ENCODE results near the gene ZNG1A.
"Not testable (repeated sequence)": the region's sequence is repeated elsewhere in the genome, so short reads cannot be mapped to it uniquely, and the experiment has no call there.

ZNG1A gene

DNA sequence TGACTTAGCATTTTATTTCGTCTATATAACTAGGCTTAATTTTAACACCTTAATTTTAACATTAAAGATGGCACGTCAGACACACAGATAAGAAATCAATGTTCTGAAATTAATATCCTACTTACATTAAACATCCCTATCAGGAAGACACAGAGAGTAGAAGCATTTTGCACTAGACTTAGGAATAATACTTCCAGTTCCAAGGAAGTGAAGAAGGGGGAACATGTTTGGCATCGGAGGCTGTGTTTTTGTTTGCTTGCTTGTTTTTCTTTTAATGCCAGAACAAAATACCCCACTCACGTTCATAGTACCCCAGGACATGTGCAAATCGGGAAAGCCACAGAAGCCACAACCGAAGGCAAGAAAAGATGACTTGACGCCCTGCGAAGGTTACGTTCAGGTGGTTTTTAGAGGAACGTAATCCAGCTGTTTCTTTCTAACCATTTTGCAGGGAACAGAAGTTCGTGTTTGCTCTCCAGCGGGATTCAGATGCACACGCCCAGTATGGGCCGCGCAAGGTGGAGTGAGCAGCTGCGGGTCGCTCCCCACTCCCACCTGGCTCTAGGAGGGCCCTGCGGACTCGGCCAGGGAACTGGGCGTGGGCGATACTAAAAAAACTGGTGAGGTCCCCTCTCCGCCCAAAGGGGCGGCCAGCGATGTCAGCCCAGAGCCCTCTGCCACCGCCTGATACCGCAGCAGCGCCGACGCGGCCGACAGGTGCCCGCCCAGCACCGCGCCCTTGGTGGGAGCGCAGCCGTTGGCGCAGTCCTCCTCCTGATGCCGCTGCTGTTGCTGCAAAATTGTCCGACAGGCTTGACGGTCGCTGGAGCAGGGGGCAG, 62.4 kb downstream of the ZNG1A start:
- H3K9me3 Mint-ChIP-seq; H3K27ac Mint-ChIP-seq; DNase-seq; H3K36me3 Mint-ChIP-seq (ENCODE audit: low read depth): not testable (repeated sequence)
- Mint-ChIP-seq H3K4me1 (ENCODE audit: low read depth) (peaks cover 25% of the 10 kb centered on the region), H3K4me3 (peak overlapping the region; percentile 27), H3K27me3 (peaks cover 49% of the 10 kb centered on the region)

DNA sequence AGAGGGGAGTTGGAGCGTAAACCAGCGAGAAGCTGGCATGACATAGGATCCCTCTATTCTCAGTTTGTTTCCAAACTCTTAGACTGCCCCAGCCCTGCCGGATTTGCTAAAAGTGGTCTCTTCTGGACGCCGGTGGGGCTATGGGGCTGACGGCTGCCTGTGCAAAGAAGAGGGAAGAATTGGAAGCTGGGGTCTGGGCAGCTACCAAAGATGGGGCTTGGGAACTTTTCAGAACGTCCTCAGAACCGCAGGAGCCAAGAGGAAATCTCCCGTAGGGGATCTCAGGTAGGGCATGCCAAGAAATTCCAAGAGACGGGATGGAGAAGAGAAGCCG, 63.8 kb downstream of the ZNG1A start:
- DNase-seq; H3K27ac Mint-ChIP-seq; H3K9me3 Mint-ChIP-seq; H3K36me3 Mint-ChIP-seq (ENCODE audit: low read depth): not testable (repeated sequence)
- H3K27me3 Mint-ChIP-seq = peaks cover 49% of the 10 kb centered on the region
- peak overlapping the region; percentile 66 for H3K4me3 Mint-ChIP-seq
- H3K4me1 Mint-ChIP-seq (ENCODE audit: low read depth) = peaks cover 25% of the 10 kb centered on the region

DNA sequence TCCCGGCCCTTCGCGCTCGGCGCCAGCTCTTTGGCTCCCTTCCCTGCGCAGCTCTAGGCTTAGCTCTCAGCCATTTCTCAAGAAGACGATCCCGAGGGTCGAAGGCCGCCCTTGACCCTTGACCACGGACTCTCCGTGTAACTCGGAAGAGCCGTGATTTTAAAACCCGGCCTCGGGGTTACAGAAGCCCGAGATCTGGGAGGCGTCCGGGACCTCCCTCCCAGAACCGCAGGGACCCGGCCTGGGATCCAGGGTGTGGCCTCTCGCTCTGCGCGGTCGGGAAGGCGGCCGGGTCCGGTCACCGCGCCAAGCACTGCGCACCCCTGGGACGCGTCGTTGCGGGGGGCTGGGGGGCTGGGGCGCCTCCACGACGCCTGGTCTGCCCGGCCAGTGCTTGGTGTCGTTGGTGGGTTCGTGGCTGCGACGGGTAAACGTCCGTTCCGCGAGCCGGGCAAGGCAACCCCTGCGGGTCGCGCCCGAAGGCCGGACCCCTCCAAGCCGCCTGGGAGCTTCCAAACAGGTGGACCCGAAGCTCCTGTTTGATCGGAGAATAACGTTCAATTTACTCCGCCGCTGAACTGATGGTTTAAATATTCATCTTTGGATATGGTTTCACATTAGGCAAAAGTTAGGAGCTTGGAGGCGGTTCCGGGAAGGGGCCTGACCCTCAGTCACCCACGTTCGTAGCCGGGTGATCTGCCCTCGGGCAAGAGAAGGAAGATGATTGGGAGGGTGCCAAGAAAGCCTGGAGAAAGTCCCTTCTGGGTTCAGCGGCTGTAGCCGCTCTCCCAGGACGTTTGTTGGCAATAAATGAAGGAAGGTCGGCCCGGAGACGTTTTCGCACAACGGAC, 64.4 kb downstream of the ZNG1A start:
- peaks cover 25% of the 10 kb centered on the region for H3K4me1 Mint-ChIP-seq (ENCODE audit: low read depth)
- not testable (repeated sequence) for DNase-seq; H3K36me3 Mint-ChIP-seq (ENCODE audit: low read depth); H3K9me3 Mint-ChIP-seq
- peaks cover 53% of the 10 kb centered on the region for H3K27me3 Mint-ChIP-seq
- H3K27ac Mint-ChIP-seq = peak overlapping the region; percentile 37
- H3K4me3 Mint-ChIP-seq = peak overlapping the region; percentile 74

DNA sequence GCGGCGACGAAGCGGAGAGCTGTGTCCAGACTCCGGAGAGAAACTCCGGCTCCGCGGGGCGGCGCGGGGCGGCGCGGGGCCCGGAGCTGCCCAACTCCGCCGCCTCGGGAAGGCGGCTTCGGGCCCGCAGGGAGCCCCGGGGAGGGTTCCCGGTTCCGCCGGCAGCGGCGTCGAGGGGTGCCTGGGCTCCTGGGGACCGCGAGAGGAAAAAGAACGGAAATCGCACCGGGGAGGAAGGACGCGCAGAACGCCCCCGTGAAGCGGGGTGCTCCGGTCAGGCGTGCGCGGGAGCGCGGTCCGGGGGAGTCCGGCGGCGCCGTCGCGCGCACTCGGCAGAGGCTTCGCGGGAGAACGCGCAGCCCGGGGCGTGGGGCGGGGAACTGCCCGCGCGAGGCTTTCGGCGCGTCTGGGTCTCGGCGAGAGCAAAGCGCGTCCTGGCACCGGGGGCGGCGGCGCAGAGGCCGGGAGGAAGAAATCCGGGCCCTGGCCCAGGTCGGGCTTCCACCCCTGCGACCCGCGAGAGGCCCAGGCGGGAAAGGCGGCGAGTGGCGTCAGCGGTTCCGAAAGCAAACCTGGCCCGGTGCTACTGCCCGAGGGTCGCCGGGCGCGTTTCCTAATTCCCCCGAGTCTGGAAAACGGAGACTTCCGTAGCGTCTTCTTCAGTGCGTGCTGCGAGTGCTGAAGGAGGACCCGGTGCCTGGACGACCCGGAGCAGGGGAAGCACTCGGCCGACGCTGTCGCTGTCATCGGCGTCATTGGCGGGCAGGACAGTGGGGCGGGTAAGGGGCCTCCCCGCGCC, 65.2 kb downstream of the ZNG1A start:
- not testable (repeated sequence) for H3K36me3 Mint-ChIP-seq (ENCODE audit: low read depth)
- H3K4me3 Mint-ChIP-seq = peak overlapping the region; percentile 74

DNA sequence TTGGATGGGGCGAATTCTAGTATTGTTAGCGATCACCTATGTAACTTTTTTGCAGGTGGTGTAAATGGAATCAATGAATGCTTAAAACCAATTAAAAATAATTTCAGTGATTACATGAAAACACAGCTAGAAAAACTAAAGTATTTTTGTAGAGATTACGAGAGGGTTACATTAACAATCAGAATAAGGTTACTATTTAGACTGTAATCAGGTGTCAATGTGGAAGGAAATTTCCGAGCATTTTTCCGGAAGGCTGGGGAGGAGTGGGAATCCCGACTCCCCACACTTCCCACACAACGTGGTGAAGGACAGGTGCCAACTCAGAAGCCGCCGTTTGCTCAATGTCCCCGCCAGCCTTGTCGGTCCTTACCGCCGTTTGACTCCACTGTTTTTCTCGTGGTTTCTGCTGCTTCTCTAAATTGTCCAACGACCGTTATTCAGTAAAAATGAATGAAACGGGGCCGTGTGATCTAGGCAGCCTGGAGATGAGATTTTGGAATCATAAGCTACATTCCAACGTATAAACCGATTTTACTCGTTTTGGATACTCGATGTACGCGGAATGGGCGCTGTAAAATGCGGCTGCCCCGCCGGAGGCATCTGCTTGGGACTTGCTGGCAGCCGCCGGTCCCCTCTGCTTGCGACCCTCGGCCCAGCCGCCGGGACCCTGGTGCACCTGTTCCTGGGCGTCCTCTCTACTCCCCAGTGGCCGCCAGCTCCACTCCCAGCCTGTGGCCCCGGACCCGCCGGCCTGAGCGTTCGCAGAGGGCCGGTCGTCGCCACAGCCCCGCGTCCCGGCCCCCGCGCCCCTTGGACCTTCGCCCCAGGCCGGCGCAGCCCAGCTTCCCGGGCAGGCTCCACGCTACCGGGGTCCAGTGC, 66.0 kb downstream of the ZNG1A start:
- not testable (repeated sequence) for DNase-seq; H3K9me3 Mint-ChIP-seq; H3K27ac Mint-ChIP-seq; H3K36me3 Mint-ChIP-seq (ENCODE audit: low read depth)
- H3K27me3 Mint-ChIP-seq = peaks cover 49% of the 10 kb centered on the region
- H3K4me1 Mint-ChIP-seq (ENCODE audit: low read depth) = peaks cover 23% of the 10 kb centered on the region
- peak overlapping the region; percentile 39 for H3K4me3 Mint-ChIP-seq

More for the DNA sequence above, 65.2 kb downstream of the ZNG1A start:
- H3K27me3 Mint-ChIP-seq = peaks cover 57% of the 10 kb centered on the region
- H3K9me3 Mint-ChIP-seq = not testable (repeated sequence)
- peak; percentile 57 for DNase-seq
- peaks cover 27% of the 10 kb centered on the region for H3K4me1 Mint-ChIP-seq (ENCODE audit: low read depth)
- H3K27ac Mint-ChIP-seq = peak overlapping the region; percentile 74

DNA sequence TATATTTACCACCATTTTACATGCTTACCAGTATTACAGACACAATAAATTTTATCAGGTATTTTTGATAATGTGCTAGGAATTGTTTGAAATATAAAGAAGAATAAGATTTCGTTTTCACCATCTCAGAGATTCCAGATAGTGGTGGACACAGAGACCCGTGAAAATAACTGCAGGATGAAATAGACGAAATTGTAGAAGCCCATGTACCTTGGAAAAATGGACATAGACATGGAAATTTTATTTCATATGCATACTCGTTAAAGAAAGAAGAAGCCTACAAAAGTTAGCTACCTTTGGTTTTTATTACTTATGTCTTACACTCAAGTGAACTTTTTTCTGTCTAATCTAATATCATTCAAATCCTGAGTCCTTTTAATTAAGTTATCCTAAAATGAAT, 68.2 kb downstream of the ZNG1A start:
- not testable (repeated sequence) for H3K9me3 Mint-ChIP-seq; H3K27ac Mint-ChIP-seq; DNase-seq; H3K36me3 Mint-ChIP-seq (ENCODE audit: low read depth); H3K4me3 Mint-ChIP-seq
- H3K27me3 Mint-ChIP-seq = peaks cover 46% of the 10 kb centered on the region
- peaks cover 15% of the 10 kb centered on the region for H3K4me1 Mint-ChIP-seq (ENCODE audit: low read depth)

DNA sequence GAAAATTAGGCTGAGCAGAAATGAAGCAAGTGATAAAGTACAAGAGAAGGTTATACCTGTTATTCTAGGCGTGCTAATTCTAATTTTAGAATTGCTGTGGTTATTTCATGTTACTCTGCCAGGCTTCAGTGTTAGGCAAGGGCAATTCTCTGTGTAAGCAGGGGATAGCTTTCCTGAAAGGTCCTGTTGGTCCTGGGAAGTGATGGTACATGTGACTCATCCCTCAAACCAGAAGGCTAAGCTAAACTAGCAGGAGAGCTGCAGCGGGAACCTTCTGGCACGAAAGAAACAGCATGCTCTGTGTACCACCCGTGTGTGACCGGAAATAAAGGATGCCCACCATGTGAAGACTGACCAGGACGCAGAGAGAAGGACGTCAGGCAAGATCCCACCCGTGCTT, 69.3 kb downstream of the ZNG1A start:
- not testable (repeated sequence) for DNase-seq; H3K27ac Mint-ChIP-seq; H3K36me3 Mint-ChIP-seq (ENCODE audit: low read depth); H3K4me3 Mint-ChIP-seq; H3K4me1 Mint-ChIP-seq (ENCODE audit: low read depth); H3K9me3 Mint-ChIP-seq
- peaks cover 42% of the 10 kb centered on the region for H3K27me3 Mint-ChIP-seq

DNA sequence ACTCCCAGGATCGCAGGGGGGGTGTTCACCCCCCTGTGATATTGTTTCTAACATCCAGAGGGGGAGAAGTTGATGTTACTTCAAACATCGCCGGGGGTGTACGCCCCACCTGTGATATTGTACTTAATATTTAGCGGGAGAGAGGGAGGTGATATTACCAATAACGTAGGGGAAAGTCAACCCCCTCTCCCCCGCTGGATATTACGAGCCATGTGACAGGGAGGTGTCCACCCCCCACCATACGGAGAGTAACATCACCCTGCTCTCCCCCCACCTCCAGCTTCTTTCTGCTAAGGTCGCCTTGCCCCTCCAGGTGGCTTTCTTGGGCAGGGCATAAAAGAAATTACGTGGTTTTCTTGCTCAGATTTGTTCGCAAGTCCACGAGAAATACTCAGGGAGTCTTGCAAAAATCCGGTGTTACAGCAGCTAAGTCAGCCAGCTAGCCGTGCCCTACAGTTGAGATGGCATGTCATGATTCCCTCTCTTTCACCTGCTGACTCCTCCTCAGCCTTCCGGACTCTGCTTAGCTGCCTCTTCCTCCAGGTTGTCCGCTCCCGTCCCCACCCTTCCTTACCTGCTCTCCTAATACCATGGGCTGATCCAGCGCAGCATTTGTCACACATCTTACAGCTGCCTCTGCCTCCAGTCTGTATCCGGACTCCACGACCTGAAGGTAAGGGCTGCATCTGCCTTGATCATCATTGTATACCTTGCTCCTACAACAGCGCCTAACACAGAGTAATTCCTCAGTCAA, 69.9 kb downstream of the ZNG1A start:
- H3K36me3 Mint-ChIP-seq (ENCODE audit: low read depth); DNase-seq; H3K4me3 Mint-ChIP-seq; H3K27ac Mint-ChIP-seq; H3K4me1 Mint-ChIP-seq (ENCODE audit: low read depth); H3K9me3 Mint-ChIP-seq: not testable (repeated sequence)
- peaks cover 39% of the 10 kb centered on the region for H3K27me3 Mint-ChIP-seq

DNA sequence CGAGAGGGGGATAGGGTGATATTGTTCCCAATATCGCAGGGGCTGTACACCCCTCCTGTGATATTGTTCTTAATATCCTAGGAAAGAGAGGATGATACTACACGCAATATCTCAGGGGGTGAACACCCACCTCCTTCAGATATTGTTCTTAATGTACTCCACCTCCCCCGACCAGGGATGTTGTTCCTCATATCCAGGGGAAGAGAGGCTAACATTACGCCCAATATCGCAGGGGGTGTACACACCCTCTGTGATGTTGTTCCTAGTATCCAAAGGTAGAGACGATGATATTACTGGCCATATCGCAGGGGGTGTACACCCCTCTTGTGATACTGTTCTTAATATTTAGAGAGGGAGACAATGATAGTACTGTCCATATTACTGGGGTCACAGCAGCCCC, 72.9 kb downstream of the ZNG1A start:
- not testable (repeated sequence) for H3K4me1 Mint-ChIP-seq (ENCODE audit: low read depth); DNase-seq; H3K9me3 Mint-ChIP-seq; H3K36me3 Mint-ChIP-seq (ENCODE audit: low read depth); H3K27ac Mint-ChIP-seq; H3K4me3 Mint-ChIP-seq
- peaks cover 27% of the 10 kb centered on the region for H3K27me3 Mint-ChIP-seq

DNA sequence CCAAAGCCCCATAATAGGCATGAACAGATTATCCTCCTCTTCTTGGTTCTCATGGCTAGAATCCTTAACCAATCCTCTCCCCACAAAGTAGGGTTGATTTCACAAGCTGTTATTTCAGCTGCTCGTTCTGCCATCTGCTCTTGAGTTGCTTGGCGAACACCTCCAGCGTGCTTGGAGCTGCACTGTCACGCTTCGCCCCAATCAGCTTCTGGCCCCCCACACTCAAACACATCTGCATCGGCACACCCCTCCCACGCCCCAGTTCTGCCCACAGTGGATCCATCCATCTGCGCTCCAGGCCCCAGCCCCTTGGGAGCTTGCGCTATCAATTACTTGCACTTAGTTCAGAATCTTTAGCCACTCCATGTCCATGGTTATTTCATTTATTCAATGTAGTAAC, 78.4 kb downstream of the ZNG1A start:
- not testable (repeated sequence) for H3K4me3 Mint-ChIP-seq; H3K27ac Mint-ChIP-seq; H3K36me3 Mint-ChIP-seq (ENCODE audit: low read depth); H3K4me1 Mint-ChIP-seq (ENCODE audit: low read depth); DNase-seq; H3K27me3 Mint-ChIP-seq; H3K9me3 Mint-ChIP-seq

DNA sequence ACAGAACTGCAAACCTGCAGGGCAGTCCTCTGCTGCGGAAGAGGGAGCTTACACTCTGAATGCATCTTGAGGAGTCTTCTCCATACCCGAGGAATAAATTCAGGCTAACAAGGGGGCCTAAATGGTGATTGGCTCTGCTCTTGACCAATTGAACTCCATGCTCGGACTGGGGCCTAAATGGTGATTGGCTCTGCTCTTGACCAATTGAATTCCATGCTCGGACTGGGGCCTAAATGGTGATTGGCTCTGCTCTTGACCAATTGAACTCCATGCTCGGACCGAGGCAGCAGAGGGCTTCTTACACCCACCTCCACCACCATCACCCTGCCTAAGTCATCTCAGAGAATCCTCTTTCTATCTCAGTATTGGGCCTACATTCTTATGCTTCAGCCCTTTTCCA, 79.0 kb downstream of the ZNG1A start:
- not testable (repeated sequence) for H3K27me3 Mint-ChIP-seq; DNase-seq; H3K4me1 Mint-ChIP-seq (ENCODE audit: low read depth); H3K36me3 Mint-ChIP-seq (ENCODE audit: low read depth); H3K9me3 Mint-ChIP-seq; H3K27ac Mint-ChIP-seq; H3K4me3 Mint-ChIP-seq

DNA sequence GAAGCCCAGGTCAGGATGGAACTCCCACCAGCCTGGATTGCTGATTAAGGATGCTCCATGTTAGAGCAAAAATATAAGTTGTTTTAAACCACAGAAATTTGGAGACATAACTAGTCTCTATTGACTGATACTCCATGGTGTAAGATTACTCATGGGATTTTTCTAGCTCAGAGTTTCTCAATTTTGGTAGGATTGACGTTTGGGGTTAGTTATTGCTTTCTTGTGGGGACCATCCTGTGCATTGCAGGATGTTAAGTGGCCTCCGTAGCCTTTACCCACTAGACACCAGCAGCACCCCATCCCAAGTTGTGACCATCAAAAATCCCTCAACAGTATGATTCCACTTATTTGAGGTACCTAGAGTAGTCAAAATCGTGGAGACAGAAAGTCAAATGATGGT, 80.1 kb downstream of the ZNG1A start:
- H3K36me3 Mint-ChIP-seq (ENCODE audit: low read depth); DNase-seq; H3K4me3 Mint-ChIP-seq; H3K27me3 Mint-ChIP-seq; H3K4me1 Mint-ChIP-seq (ENCODE audit: low read depth); H3K9me3 Mint-ChIP-seq; H3K27ac Mint-ChIP-seq: not testable (repeated sequence)

DNA sequence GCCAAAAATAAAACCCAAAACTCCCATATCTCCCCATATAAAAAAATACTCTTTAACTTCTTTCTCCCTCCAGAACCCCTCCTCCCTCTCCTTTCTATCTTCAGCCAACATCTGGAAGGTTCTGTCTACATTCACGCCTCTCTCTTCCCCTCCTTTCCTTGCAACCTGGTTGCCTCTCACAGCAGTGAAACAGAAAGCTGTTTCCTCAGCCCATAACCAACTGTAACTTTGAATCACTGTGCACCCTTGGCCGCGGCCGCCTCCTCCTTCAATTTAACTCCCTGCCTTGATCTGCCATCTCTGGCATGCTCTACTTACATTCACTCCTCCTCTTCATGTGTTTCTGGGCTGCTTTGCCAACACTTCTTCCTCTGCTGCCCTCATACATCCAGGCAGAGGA, 83.9 kb downstream of the ZNG1A start:
- H3K27ac Mint-ChIP-seq; H3K9me3 Mint-ChIP-seq; H3K4me1 Mint-ChIP-seq (ENCODE audit: low read depth); H3K27me3 Mint-ChIP-seq; DNase-seq; H3K36me3 Mint-ChIP-seq (ENCODE audit: low read depth); H3K4me3 Mint-ChIP-seq: not testable (repeated sequence)
